ENCODE data around the gene WWC1.

The WWC1 gene

GRCh38 chr5:168312606-168313295, 21.3 kb downstream of the WWC1 start:
- no peak overlapping the region for H3K4me2 ChIP-seq (ENCODE audit: low read depth, low read length)
- H3K9me3 ChIP-seq (replicated peaks; ENCODE audit: insufficient read depth, low read length), result no peaks in the 10 kb centered on the region
- DNase-seq, result no peak
- no peaks in the 10 kb centered on the region for H3K9me2 ChIP-seq (replicated peaks; ENCODE audit: insufficient read depth, low read length)
- no peak overlapping the region for H3K9ac ChIP-seq (ENCODE audit: low read length)
- TF ChIP-seq CTCF (IDR thresholded peaks at IDR 0.05; ENCODE audit: low read length), result no peak
- no peak for TF ChIP-seq EZH2 (optimal IDR thresholded peaks at IDR 0.05; ENCODE audit: low read depth, low read length)
- TF ChIP-seq EZH2phosphoT487 (IDR thresholded peaks at IDR 0.05; ENCODE audit: low read length), result no peak
- peaks cover 65% of the 10 kb centered on the region for H3K79me2 ChIP-seq (ENCODE audit: low read length)
- no peaks in the 10 kb centered on the region for H3K36me3 ChIP-seq (replicated peaks; ENCODE audit: insufficient read depth, low read length)
- H4K20me1 ChIP-seq (ENCODE audit: insufficient read depth, low read length), result peaks cover 2% of the 10 kb centered on the region; the same call in 1 of the 2 replicates
- no peak overlapping the region for H2AFZ ChIP-seq (ENCODE audit: low read length)
- no peaks in the 10 kb centered on the region for H3F3A ChIP-seq (ENCODE audit: insufficient read depth, low read length)
- no peaks in the 10 kb centered on the region for H3K27me3 ChIP-seq (replicated peaks; ENCODE audit: insufficient read depth, low read length)
- no peak overlapping the region for H3K4me3 ChIP-seq (ENCODE audit: low read length)
- H3K27ac ChIP-seq (ENCODE audit: low read length), result no peak overlapping the region
- peaks cover 9% of the 10 kb centered on the region for H3K4me1 ChIP-seq (ENCODE audit: low read length)

- Histone ChIP-seq H2AFZ (ENCODE audit: low read length) (no peak overlapping the region), H3K27ac (ENCODE audit: low read length) (no peak overlapping the region), H3K36me3 (replicated peaks; ENCODE audit: insufficient read depth, low read length) (no peaks in the 10 kb centered on the region), H3K79me2 (ENCODE audit: low read length) (peaks cover 59% of the 10 kb centered on the region), H3K9ac (ENCODE audit: low read length) (no peak overlapping the region), H3K9me2 (replicated peaks; ENCODE audit: insufficient read depth, low read length) (no peaks in the 10 kb centered on the region), H3K4me1 (ENCODE audit: low read length) (peaks cover 7% of the 10 kb centered on the region), H3K9me3 (replicated peaks; ENCODE audit: insufficient read depth, low read length) (no peaks in the 10 kb centered on the region), H3K4me2 (ENCODE audit: low read depth, low read length) (no peak overlapping the region), H3F3A (ENCODE audit: insufficient read depth, low read length) (peaks cover 6% of the 10 kb centered on the region; the same call in 1 of the 2 replicates), H4K20me1 (ENCODE audit: insufficient read depth, low read length) (peaks cover 4% of the 10 kb centered on the region; the same call in 1 of the 2 replicates), H3K4me3 (ENCODE audit: low read length) (no peak overlapping the region), H3K27me3 (replicated peaks; ENCODE audit: insufficient read depth, low read length) (no peaks in the 10 kb centered on the region)
- TF ChIP-seq EZH2 (optimal IDR thresholded peaks at IDR 0.05; ENCODE audit: low read depth, low read length) (no peak), EZH2phosphoT487 (IDR thresholded peaks at IDR 0.05; ENCODE audit: low read length) (no peak), CTCF (IDR thresholded peaks at IDR 0.05; ENCODE audit: low read length) (no peak)
- no peak for DNase-seq
These were observed 22.3 kb downstream of the WWC1 start for GRCh38 chr5:168313596-168314204.

- Histone ChIP-seq H3K4me1 (ENCODE audit: low read length) (peaks cover 7% of the 10 kb centered on the region), H3K9me2 (replicated peaks; ENCODE audit: insufficient read depth, low read length) (no peaks in the 10 kb centered on the region), H3K9me3 (replicated peaks; ENCODE audit: insufficient read depth, low read length) (no peaks in the 10 kb centered on the region), H3F3A (ENCODE audit: insufficient read depth, low read length) (peaks cover 6% of the 10 kb centered on the region; the same call in 1 of the 2 replicates), H4K20me1 (ENCODE audit: insufficient read depth, low read length) (peaks cover 4% of the 10 kb centered on the region; the same call in 1 of the 2 replicates), H3K9ac (ENCODE audit: low read length) (no peak overlapping the region), H3K79me2 (ENCODE audit: low read length) (peaks cover 56% of the 10 kb centered on the region), H3K27me3 (replicated peaks; ENCODE audit: insufficient read depth, low read length) (no peaks in the 10 kb centered on the region), H3K4me2 (ENCODE audit: low read depth, low read length) (no peak overlapping the region), H3K4me3 (ENCODE audit: low read length) (no peak overlapping the region), H2AFZ (ENCODE audit: low read length) (no peak overlapping the region), H3K27ac (ENCODE audit: low read length) (no peak overlapping the region), H3K36me3 (replicated peaks; ENCODE audit: insufficient read depth, low read length) (no peaks in the 10 kb centered on the region)
- no peak for DNase-seq
- TF ChIP-seq EZH2phosphoT487 (IDR thresholded peaks at IDR 0.05; ENCODE audit: low read length) (no peak), EZH2 (optimal IDR thresholded peaks at IDR 0.05; ENCODE audit: low read depth, low read length) (no peak), CTCF (IDR thresholded peaks at IDR 0.05; ENCODE audit: low read length) (no peak)
These were observed 23.4 kb downstream of the WWC1 start for GRCh38 chr5:168314735-168315411.
